Endodermal cell (in vitro differentiated cells): ENCODE measurements around the gene C3orf80. TPM values are rescaled to one million over a fixed set of nuclear protein-coding genes. Genes with fewer than 3 reads are reported as not detected.

ENCODE experiments used
- DNase-seq: peaks from one replicate; pipeline ENCODE4 v3.0.0-alpha.2; 2017
- H3K27ac ChIP-seq: 2 replicates; pipeline ENCODE4 v1.5.1; 2013; ENCODE audit warnings: mild to moderate bottlenecking, low read depth, low read length, moderate library complexity
- H3K27me3 ChIP-seq: 2 replicates; pipeline ENCODE4 v1.6.1; 2013; ENCODE audit warnings: mild to moderate bottlenecking, low read length, moderate library complexity; ENCODE audit not compliant: insufficient read depth, control insufficient read depth, poor library complexity, severe bottlenecking
- H3K36me3 ChIP-seq: 2 replicates; pipeline ENCODE4 v1.7.0; 2013; ENCODE audit warnings: mild to moderate bottlenecking, low read length, moderate library complexity; ENCODE audit not compliant: control insufficient read depth, insufficient read depth
- H3K4me1 ChIP-seq: one replicate; pipeline ENCODE4 v1.7.0; 2013; ENCODE audit warnings: low read length; ENCODE audit not compliant: control insufficient read depth, insufficient read depth
- H3K4me3 ChIP-seq: 2 replicates; pipeline ENCODE4 v1.5.1; 2013; ENCODE audit warnings: mild to moderate bottlenecking, low read length, moderate library complexity
- H3K9ac ChIP-seq: 2 replicates; pipeline ENCODE4 v1.6.1; 2013; ENCODE audit warnings: mild to moderate bottlenecking, low read length, moderate library complexity; ENCODE audit not compliant: poor library complexity, severe bottlenecking; ENCODE audit errors: extremely low read depth
- H3K9me3 ChIP-seq: 2 replicates; pipeline ENCODE4 v1.6.1; 2013; ENCODE audit warnings: mild to moderate bottlenecking, low read length, moderate library complexity; ENCODE audit not compliant: control insufficient read depth
- H3K27ac Mint-ChIP-seq: 2 replicates; pipeline ENCODE4 v1.8.0; 2020; ENCODE audit warnings: mixed read lengths
- H3K27me3 Mint-ChIP-seq: 2 replicates; pipeline ENCODE4 v1.8.0; 2021; ENCODE audit warnings: mild to moderate bottlenecking, mixed read lengths; ENCODE audit not compliant: insufficient read depth
- H3K36me3 Mint-ChIP-seq: 2 replicates; pipeline ENCODE4 v1.8.0; 2020; ENCODE audit warnings: low read depth, mixed read lengths
- H3K4me1 Mint-ChIP-seq: 2 replicates; pipeline ENCODE4 v1.8.0; 2020; ENCODE audit warnings: mixed read lengths
- H3K4me3 Mint-ChIP-seq: 2 replicates; pipeline ENCODE4 v1.8.0; 2020; ENCODE audit warnings: mild to moderate bottlenecking, moderate library complexity, mixed read lengths
- H3K9me3 Mint-ChIP-seq: 2 replicates; pipeline ENCODE4 v1.8.0; 2020; ENCODE audit warnings: mild to moderate bottlenecking, mixed read lengths
- CTCF ChIP-seq: fragments of 200-600 bp; sonication (generic); conservative IDR thresholded peaks from 2 replicates; pipeline ENCODE4 v1.5.0; 2021; ENCODE audit warnings: antibody characterized with exemption, mild to moderate bottlenecking
- WGBS, 2 experiments: methylation state at CpG; one replicate each; pipeline versions ENCODE4 v1.1.5 to v1.1.7; 2013; ENCODE audit warnings: missing lambda C conversion rate in 2 of 2, mixed read lengths in 1 of 2; ENCODE audit not compliant: insufficient coverage in 1 of 2, insufficient read length in 1 of 2; 5-methylcytosine and 5-hydroxymethylcytosine counted together
- total RNA-seq, 2 donors: library from RNA; stranded (reverse); fragmentation: NEBNext Ultra II Directional in 1 of 2; extraction: Animal tissue kit (Norgen Biotek cat#: 25700) in 1 of 2; gene quantifications; 2 replicates in 1 of 2; 3 replicates in 1 of 2; pipeline ENCODE4 v1.2.1, GENCODE V29; 2021

The C3orf80 gene
- total RNA-seq, 2 donors from 2014 or later, result 0.24 TPM; not detected in 1

- Mint-ChIP-seq H3K27me3 (no peaks in the 10 kb centered on the region), H3K36me3 (no peaks in the 10 kb centered on the region), H3K9me3 (peaks cover 19% of the 10 kb centered on the region), H3K27ac (no peak overlapping the region), H3K4me1 (peaks cover 5% of the 10 kb centered on the region), H3K4me3 (no peak overlapping the region)
- no peak for TF ChIP-seq CTCF
- Histone ChIP-seq H3K27me3 (no peaks in the 10 kb centered on the region), H3K9me3 (no peaks in the 10 kb centered on the region), H3K9ac (no peak overlapping the region), H3K4me3 (no peak overlapping the region), H3K4me1 (no peaks in the 10 kb centered on the region), H3K36me3 (no peaks in the 10 kb centered on the region), H3K27ac (no peak overlapping the region)
- 96% methylated on average over 2 of the region's 2 CpGs; no CpG with 5 or more reads in 1 of the 2 experiments for WGBS, 2 experiments
- DNase-seq, result no peak
These were observed 45.3 kb upstream of the C3orf80 start for GRCh38 chr3:160179906-160180305.

- H3K36me3 ChIP-seq, result no peaks in the 10 kb centered on the region
- no peak overlapping the region for H3K9ac ChIP-seq
- no peak overlapping the region for H3K4me3 ChIP-seq
- no peaks in the 10 kb centered on the region for H3K4me1 ChIP-seq
- no peak for DNase-seq
- 83 to 84% methylated on average over 8 to 10 of the region's 11 CpGs for whole genome bisulfite sequencing, 2 experiments
- peak overlapping the region; percentile 8 for H3K27ac ChIP-seq
- no peak for TF ChIP-seq CTCF
- Mint-ChIP-seq H3K27ac (no peak overlapping the region), H3K9me3 (peaks cover 19% of the 10 kb centered on the region), H3K4me1 (peaks cover 11% of the 10 kb centered on the region), H3K27me3 (no peaks in the 10 kb centered on the region), H3K4me3 (no peak overlapping the region), H3K36me3 (no peaks in the 10 kb centered on the region)
- no peaks in the 10 kb centered on the region for H3K9me3 ChIP-seq
- no peaks in the 10 kb centered on the region for H3K27me3 ChIP-seq
These were observed 44.5 kb upstream of the C3orf80 start for GRCh38 chr3:160180581-160181216.

GRCh38 chr3:160183345-160184076 is 41.7 kb upstream of the C3orf80 start:
- Mint-ChIP-seq H3K36me3 (no peaks in the 10 kb centered on the region), H3K27ac (no peak overlapping the region), H3K4me1 (peaks cover 21% of the 10 kb centered on the region), H3K9me3 (peaks cover 3% of the 10 kb centered on the region), H3K27me3 (no peaks in the 10 kb centered on the region), H3K4me3 (no peak overlapping the region)
- no peak overlapping the region for H3K27ac ChIP-seq
- H3K27me3 ChIP-seq, result no peaks in the 10 kb centered on the region
- no peaks in the 10 kb centered on the region for H3K36me3 ChIP-seq
- peaks cover 7% of the 10 kb centered on the region for H3K4me1 ChIP-seq
- H3K9me3 ChIP-seq, result no peaks in the 10 kb centered on the region
- 97 to 100% methylated on average over 1 to 4 of the region's 4 CpGs for WGBS, 2 experiments
- H3K4me3 ChIP-seq, result no peak overlapping the region
- DNase-seq, result no peak
- no peak overlapping the region for H3K9ac ChIP-seq
- TF ChIP-seq CTCF, result no peak
